ENCODE data around the gene EIF2S2. TPM values are rescaled to one million over a fixed set of nuclear protein-coding genes. Genes with fewer than 3 reads are reported as not detected.
A peak's percentile ranks its signal among the peaks of the same experiment; 100 is the strongest.

The EIF2S2 gene
- total RNA-seq, 1 donor from 2014 or later = 152 TPM

- Mint-ChIP-seq H3K9me3 (ENCODE audit: low read depth) (no peaks in the 10 kb centered on the region), H3K27ac (ENCODE audit: unreplicated experiment) (no peak overlapping the region), H3K36me3 (ENCODE audit: low read depth) (peaks cover 56% of the 10 kb centered on the region), H3K4me3 (ENCODE audit: unreplicated experiment) (no peak overlapping the region), H3K4me1 (ENCODE audit: low read depth) (no peaks in the 10 kb centered on the region), H3K27me3 (ENCODE audit: low read depth) (no peaks in the 10 kb centered on the region)
- no peak for DNase-seq (ENCODE audit: low spot score)
- no peak for TF ChIP-seq CTCF (IDR thresholded peaks at IDR 0.05)
Measured at GRCh38 chr20:34090645-34091044, 21.4 kb downstream of the EIF2S2 start.

- DNase-seq (ENCODE audit: low spot score) = no peak
- Mint-ChIP-seq H3K27ac (ENCODE audit: unreplicated experiment) (peak overlapping the region; percentile 51), H3K36me3 (ENCODE audit: low read depth) (peaks cover 59% of the 10 kb centered on the region), H3K4me1 (ENCODE audit: low read depth) (peaks cover 3% of the 10 kb centered on the region), H3K27me3 (ENCODE audit: low read depth) (no peaks in the 10 kb centered on the region), H3K9me3 (ENCODE audit: low read depth) (no peaks in the 10 kb centered on the region), H3K4me3 (ENCODE audit: unreplicated experiment) (no peak overlapping the region)
- TF ChIP-seq CTCF (IDR thresholded peaks at IDR 0.05) = no peak
Measured at GRCh38 chr20:34089655-34090345, 22.2 kb downstream of the EIF2S2 start.

- DNase-seq (ENCODE audit: low spot score) = no peak
- Mint-ChIP-seq H3K4me3 (ENCODE audit: unreplicated experiment) (no peak overlapping the region), H3K9me3 (ENCODE audit: low read depth) (no peaks in the 10 kb centered on the region), H3K4me1 (ENCODE audit: low read depth) (peaks cover 8% of the 10 kb centered on the region), H3K27me3 (ENCODE audit: low read depth) (no peaks in the 10 kb centered on the region), H3K36me3 (ENCODE audit: low read depth) (peaks cover 62% of the 10 kb centered on the region), H3K27ac (ENCODE audit: unreplicated experiment) (no peak overlapping the region)
- TF ChIP-seq CTCF (IDR thresholded peaks at IDR 0.05) = no peak
Measured at GRCh38 chr20:34089175-34089479, 22.9 kb downstream of the EIF2S2 start.

- Mint-ChIP-seq H3K27me3 (ENCODE audit: low read depth) (no peaks in the 10 kb centered on the region), H3K9me3 (ENCODE audit: low read depth) (no peaks in the 10 kb centered on the region), H3K4me3 (ENCODE audit: unreplicated experiment) (no peak overlapping the region), H3K27ac (ENCODE audit: unreplicated experiment) (peak overlapping the region; percentile 30), H3K4me1 (ENCODE audit: low read depth) (peaks cover 12% of the 10 kb centered on the region), H3K36me3 (ENCODE audit: low read depth) (peaks cover 57% of the 10 kb centered on the region)
- DNase-seq (ENCODE audit: low spot score) = no peak
- TF ChIP-seq CTCF (IDR thresholded peaks at IDR 0.05) = no peak
Measured at GRCh38 chr20:34088305-34089174, 23.5 kb downstream of the EIF2S2 start.

- no peak for TF ChIP-seq CTCF (IDR thresholded peaks at IDR 0.05)
- Mint-ChIP-seq H3K4me1 (ENCODE audit: low read depth) (peaks cover 22% of the 10 kb centered on the region), H3K27ac (ENCODE audit: unreplicated experiment) (peak overlapping the region; percentile 67), H3K4me3 (ENCODE audit: unreplicated experiment) (no peak overlapping the region), H3K27me3 (ENCODE audit: low read depth) (no peaks in the 10 kb centered on the region), H3K36me3 (ENCODE audit: low read depth) (peaks cover 47% of the 10 kb centered on the region), H3K9me3 (ENCODE audit: low read depth) (no peaks in the 10 kb centered on the region)
- no peak for DNase-seq (ENCODE audit: low spot score)
Measured at GRCh38 chr20:34085544-34086040, 26.5 kb downstream of the EIF2S2 start.

Data from chondrocyte (in vitro differentiated cells).